ENCODE data around the gene MAP1S.

The MAP1S gene

DNA sequence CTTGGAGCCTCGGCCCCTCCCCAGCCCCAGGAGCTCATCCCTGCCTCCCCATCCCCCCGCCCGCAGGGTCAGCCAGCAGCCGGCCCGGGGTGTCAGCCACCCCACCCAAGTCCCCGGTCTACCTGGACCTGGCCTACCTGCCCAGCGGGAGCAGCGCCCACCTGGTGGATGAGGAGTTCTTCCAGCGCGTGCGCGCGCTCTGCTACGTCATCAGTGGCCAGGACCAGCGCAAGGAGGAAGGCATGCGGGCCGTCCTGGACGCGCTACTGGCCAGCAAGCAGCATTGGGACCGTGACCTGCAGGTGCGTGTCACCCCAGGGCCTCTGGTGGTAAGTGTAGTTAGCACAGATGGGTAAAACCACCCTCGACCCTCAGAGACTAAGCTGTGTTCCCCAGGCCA, 13.8 kb downstream of the MAP1S start:
- no peak for DNase-seq
- Histone ChIP-seq H3K9me3 (ENCODE audit: severe bottlenecking) (no peaks in the 10 kb centered on the region), H3K27ac (no peak overlapping the region), H3K36me3 (peaks cover 82% of the 10 kb centered on the region), H3K27me3 (ENCODE audit: insufficient read depth, low read depth, severe bottlenecking) (no peaks in the 10 kb centered on the region), H3K4me3 (ENCODE audit: low read depth, low read length) (no peak overlapping the region)
- TF ChIP-seq, protein P1, sequence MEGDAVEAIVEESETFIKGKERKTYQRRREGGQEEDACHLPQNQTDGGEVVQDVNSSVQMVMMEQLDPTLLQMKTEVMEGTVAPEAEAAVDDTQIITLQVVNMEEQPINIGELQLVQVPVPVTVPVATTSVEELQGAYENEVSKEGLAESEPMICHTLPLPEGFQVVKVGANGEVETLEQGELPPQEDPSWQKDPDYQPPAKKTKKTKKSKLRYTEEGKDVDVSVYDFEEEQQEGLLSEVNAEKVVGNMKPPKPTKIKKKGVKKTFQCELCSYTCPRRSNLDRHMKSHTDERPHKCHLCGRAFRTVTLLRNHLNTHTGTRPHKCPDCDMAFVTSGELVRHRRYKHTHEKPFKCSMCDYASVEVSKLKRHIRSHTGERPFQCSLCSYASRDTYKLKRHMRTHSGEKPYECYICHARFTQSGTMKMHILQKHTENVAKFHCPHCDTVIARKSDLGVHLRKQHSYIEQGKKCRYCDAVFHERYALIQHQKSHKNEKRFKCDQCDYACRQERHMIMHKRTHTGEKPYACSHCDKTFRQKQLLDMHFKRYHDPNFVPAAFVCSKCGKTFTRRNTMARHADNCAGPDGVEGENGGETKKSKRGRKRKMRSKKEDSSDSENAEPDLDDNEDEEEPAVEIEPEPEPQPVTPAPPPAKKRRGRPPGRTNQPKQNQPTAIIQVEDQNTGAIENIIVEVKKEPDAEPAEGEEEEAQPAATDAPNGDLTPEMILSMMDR (IDR thresholded peaks at IDR 0.05; ENCODE audit: low read depth, low read length) = no peak

DNA sequence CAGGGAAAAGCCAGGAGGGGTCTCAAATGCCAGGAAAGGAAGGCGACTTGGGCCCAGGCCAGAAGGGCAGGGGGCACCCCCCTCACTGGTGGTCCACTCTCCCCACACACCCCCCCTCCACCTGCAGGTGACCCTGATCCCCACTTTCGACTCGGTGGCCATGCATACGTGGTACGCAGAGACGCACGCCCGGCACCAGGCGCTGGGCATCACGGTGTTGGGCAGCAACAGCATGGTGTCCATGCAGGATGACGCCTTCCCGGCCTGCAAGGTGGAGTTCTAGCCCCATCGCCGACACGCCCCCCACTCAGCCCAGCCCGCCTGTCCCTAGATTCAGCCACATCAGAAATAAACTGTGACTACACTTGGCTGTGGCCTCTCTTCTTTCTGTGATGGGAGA, 14.9 kb downstream of the MAP1S start:
- H3K27ac ChIP-seq = no peak overlapping the region
- TF ChIP-seq, protein P1 (IDR thresholded peaks at IDR 0.05; ENCODE audit: low read depth, low read length) = no peak
- H3K4me3 ChIP-seq (ENCODE audit: low read depth, low read length) = no peak overlapping the region
- DNase-seq = no peak
- no peaks in the 10 kb centered on the region for H3K9me3 ChIP-seq (ENCODE audit: severe bottlenecking)
- peaks cover 77% of the 10 kb centered on the region for H3K36me3 ChIP-seq
- no peaks in the 10 kb centered on the region for H3K27me3 ChIP-seq (ENCODE audit: insufficient read depth, low read depth, severe bottlenecking)

DNA sequence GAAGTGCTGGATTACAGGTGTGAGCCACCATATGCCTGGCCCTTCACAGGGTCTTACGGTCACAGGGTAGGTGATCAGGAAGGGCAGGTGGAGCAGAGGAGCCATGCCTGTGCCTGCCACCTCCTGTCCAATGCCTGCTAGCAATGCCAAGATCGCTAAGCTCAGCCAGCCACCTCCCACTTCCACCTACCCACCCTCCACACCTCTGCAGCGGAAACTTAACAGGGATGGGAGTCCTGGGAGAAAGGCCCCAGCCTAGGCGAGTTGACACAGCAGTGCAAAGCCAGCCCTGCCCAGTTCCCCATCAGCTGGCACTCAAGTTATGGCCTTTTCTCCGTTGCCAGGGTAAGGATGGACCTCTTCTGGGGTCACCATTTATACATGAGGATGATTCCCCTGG, 16.1 kb downstream of the MAP1S start:
- no peak overlapping the region for H3K4me3 ChIP-seq (ENCODE audit: low read depth, low read length)

DNA sequence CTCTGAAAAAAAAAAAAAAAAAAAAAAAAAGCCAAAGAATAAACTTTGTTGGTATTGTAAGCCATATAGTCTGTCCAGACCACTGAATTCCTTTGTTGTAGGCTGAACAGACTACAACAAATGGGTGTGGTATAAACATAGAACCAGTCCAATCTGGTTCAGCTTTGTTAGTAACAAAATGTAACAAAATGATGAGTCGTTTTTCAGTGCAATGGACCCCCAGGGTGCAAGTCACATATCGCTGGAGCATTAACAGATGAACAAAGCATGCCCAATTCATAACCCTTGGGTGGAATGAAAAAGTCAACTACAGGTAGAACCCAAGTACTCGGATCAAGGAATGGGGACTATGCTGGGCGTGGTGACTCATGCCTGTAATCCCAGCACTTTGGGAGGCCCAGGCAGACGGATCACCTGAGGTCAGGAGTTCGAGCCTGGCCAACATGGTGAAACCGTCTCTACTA, 18.4 kb downstream of the MAP1S start:
- TF ChIP-seq, protein P1 (IDR thresholded peaks at IDR 0.05; ENCODE audit: low read depth, low read length) = no peak
- H3K9me3 ChIP-seq (ENCODE audit: severe bottlenecking) = no peaks in the 10 kb centered on the region
- H3K27ac ChIP-seq = no peak overlapping the region
- H3K4me3 ChIP-seq (ENCODE audit: low read depth, low read length) = no peak overlapping the region
- H3K36me3 ChIP-seq = peaks cover 43% of the 10 kb centered on the region
- no peaks in the 10 kb centered on the region for H3K27me3 ChIP-seq (ENCODE audit: insufficient read depth, low read depth, severe bottlenecking)
- DNase-seq = no peak

More for the DNA sequence above, 16.1 kb downstream of the MAP1S start:
- H3K9me3 ChIP-seq (ENCODE audit: severe bottlenecking) = no peaks in the 10 kb centered on the region
- DNase-seq = no peak
- H3K27me3 ChIP-seq (ENCODE audit: insufficient read depth, low read depth, severe bottlenecking) = no peaks in the 10 kb centered on the region
- peaks cover 65% of the 10 kb centered on the region for H3K36me3 ChIP-seq
- TF ChIP-seq, protein P1 (IDR thresholded peaks at IDR 0.05; ENCODE audit: low read depth, low read length) = no peak
- no peak overlapping the region for H3K27ac ChIP-seq

DNA sequence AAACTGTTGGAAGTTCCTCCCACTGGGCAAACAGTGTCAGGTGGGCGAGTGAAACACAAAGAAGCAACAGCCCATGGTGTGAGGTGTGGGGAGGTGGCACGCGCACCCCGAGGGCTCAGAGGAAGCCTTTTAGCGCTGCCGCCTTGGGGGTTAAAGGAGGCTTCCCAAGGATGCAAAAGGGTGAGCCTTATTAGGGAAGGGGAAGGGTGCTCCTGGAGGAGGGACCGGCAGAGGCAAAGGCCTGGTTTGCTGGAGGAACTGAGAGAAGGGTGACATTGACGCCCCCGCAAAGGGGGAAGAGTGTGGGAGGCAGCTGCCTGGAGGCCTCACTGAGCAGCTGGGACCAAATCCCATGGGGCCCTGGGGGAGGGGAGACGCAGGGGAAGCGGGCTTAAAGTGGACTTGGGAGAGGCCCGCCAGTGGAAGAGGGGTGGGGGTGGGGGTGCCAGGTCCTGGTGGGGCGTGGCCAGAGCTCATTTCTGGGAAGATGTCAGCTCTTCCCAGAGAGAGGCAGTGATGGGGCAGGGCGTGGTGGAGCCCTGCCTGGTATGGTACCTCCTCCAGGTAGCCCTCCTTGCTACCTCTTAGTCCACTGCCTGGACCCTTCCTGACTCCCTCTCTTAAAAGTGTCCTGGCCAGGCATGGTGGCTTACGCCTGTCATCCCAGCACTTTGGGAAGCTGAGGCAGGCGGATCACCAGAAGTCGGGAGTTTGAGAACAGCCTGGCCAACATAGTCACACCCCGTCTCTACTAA, 20.0 kb downstream of the MAP1S start:
- Histone ChIP-seq H3K27me3 (ENCODE audit: insufficient read depth, low read depth, severe bottlenecking) (no peaks in the 10 kb centered on the region), H3K4me3 (ENCODE audit: low read depth, low read length) (no peak overlapping the region), H3K36me3 (peaks cover 29% of the 10 kb centered on the region), H3K9me3 (ENCODE audit: severe bottlenecking) (no peaks in the 10 kb centered on the region), H3K27ac (peak overlapping the region; percentile 84)
- peak; percentile 92 for DNase-seq
- TF ChIP-seq, protein P1 (IDR thresholded peaks at IDR 0.05; ENCODE audit: low read depth, low read length) = no peak

DNA sequence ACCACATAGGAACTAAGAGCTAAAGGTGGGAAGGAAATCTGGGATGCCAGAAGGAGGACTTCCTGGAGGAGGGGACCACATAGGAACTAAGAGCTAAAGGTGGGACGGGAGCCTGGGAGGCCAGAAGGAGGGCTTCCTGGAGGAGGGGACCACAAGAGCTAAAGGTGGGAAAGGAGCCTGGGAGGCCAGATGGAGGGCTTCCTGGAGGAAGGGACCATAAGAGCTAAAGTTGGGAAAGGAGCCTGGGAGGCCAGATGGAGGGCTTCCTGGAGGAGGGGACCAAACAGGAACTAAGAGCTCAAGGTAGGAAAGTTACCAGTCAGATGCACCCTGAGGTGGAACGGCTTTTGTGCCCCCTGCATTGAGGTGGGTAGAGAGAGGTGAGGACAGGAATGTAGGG, 22.2 kb downstream of the MAP1S start:
- DNase-seq = no peak
- H3K36me3 ChIP-seq = peaks cover 10% of the 10 kb centered on the region
- TF ChIP-seq, protein P1 (IDR thresholded peaks at IDR 0.05; ENCODE audit: low read depth, low read length) = no peak
- H3K27me3 ChIP-seq (ENCODE audit: insufficient read depth, low read depth, severe bottlenecking) = no peaks in the 10 kb centered on the region
- H3K27ac ChIP-seq = no peak overlapping the region
- no peak overlapping the region for H3K4me3 ChIP-seq (ENCODE audit: low read depth, low read length)
- H3K9me3 ChIP-seq (ENCODE audit: severe bottlenecking) = no peaks in the 10 kb centered on the region
